Mucosa of rectum (tissue), 2 donors: ENCODE data around the gene FCER2.

Experiments
- H3K27ac ChIP-seq, 2 donors: one replicate each; pipeline ENCODE4 v1.7.0; 2013; ENCODE audit warnings: inconsistent platforms in 2 of 2, low read depth in 2 of 2, low read length in 2 of 2
- H3K27me3 ChIP-seq, 2 donors: one replicate each; pipeline ENCODE4 v1.7.0; 2013; ENCODE audit warnings: low read length in 2 of 2; ENCODE audit not compliant: control insufficient read depth in 2 of 2, insufficient read depth in 2 of 2
- H3K36me3 ChIP-seq, 2 donors: one replicate each; pipeline ENCODE4 v1.7.0; 2013; ENCODE audit warnings: low read length in 2 of 2; ENCODE audit not compliant: control insufficient read depth in 2 of 2, insufficient read depth in 2 of 2
- H3K4me1 ChIP-seq, 2 donors: one replicate each; pipeline ENCODE4 v1.7.0; 2013; ENCODE audit warnings: low read length in 2 of 2, mild to moderate bottlenecking in 1 of 2; ENCODE audit not compliant: control insufficient read depth in 2 of 2, insufficient read depth in 2 of 2
- H3K4me3 ChIP-seq, 2 donors: one replicate each; pipeline ENCODE4 v1.7.0; 2013; ENCODE audit warnings: low read length in 2 of 2
- H3K9ac ChIP-seq, 2 donors: one replicate each; pipeline ENCODE4 v1.7.0; 2013; ENCODE audit warnings: low read length in 2 of 2, low read depth in 1 of 2, mild to moderate bottlenecking in 1 of 2
- H3K9me3 ChIP-seq, 2 donors: one replicate each; pipeline ENCODE4 v1.7.0; 2013; ENCODE audit warnings: low read length in 2 of 2; ENCODE audit not compliant: control insufficient read depth in 2 of 2
- donor health status: healthy.
- donor health status: Normal muscosa, but diverticular disease.

The FCER2 gene

GRCh38 chr19:7676854-7677253, 25.1 kb downstream of the FCER2 start, which contains the start of gene MCEMP1:
Gene MCEMP1, plus strand, starts transcription at chr19:7677090. Its CDS starts 31 bp downstream, at chr19:7677121.
- no peak within 1 kb of the TSS for H3K4me3 ChIP-seq
- H3K4me1 ChIP-seq, result peaks cover 9 to 14% of the 10 kb centered on the region in 2 donors
- H3K9me3 ChIP-seq, result no peaks in the 10 kb centered on the region
- no peaks in the 10 kb centered on the region for H3K36me3 ChIP-seq
- peaks cover 6 to 13% of the 10 kb centered on the region in 2 donors for H3K27me3 ChIP-seq
- no peak within 1 kb of the TSS for H3K27ac ChIP-seq
- no peak within 1 kb of the TSS for H3K9ac ChIP-seq

- H3K27ac ChIP-seq, result no peak overlapping the region
- H3K27me3 ChIP-seq, result peaks cover 9 to 13% of the 10 kb centered on the region in 2 donors
- H3K36me3 ChIP-seq, result no peaks in the 10 kb centered on the region
- H3K4me3 ChIP-seq, result no peak overlapping the region
- H3K9ac ChIP-seq, result no peak overlapping the region
- peaks cover 8 to 11% of the 10 kb centered on the region in 2 donors for H3K4me1 ChIP-seq
- H3K9me3 ChIP-seq, result no peaks in the 10 kb centered on the region
These were observed 25.6 kb downstream of the FCER2 start for GRCh38 chr19:7676376-7676775.

- H3K36me3 ChIP-seq, result no peaks in the 10 kb centered on the region
- no peak overlapping the region for H3K9ac ChIP-seq
- H3K9me3 ChIP-seq, result no peaks in the 10 kb centered on the region
- H3K27me3 ChIP-seq, result peaks cover 16 to 22% of the 10 kb centered on the region in 2 donors
- H3K4me3 ChIP-seq, result no peak overlapping the region
- H3K27ac ChIP-seq, result no peak overlapping the region
- H3K4me1 ChIP-seq, result peaks cover 1 to 2% of the 10 kb centered on the region in 2 donors
These were observed 27.6 kb downstream of the FCER2 start for GRCh38 chr19:7674010-7675005.

GRCh38 chr19:7672522-7672921, 29.4 kb downstream of the FCER2 start:
- H3K27me3 ChIP-seq, result peaks cover 13 to 18% of the 10 kb centered on the region in 2 donors
- no peak overlapping the region for H3K4me3 ChIP-seq
- H3K9me3 ChIP-seq, result no peaks in the 10 kb centered on the region
- no peak overlapping the region for H3K27ac ChIP-seq
- H3K36me3 ChIP-seq, result no peaks in the 10 kb centered on the region
- no peak overlapping the region for H3K9ac ChIP-seq
- no peaks in the 10 kb centered on the region for H3K4me1 ChIP-seq

- no peak overlapping the region for H3K9ac ChIP-seq
- H3K36me3 ChIP-seq, result no peaks in the 10 kb centered on the region
- H3K27me3 ChIP-seq, result peaks cover 12 to 18% of the 10 kb centered on the region in 2 donors
- H3K9me3 ChIP-seq, result no peaks in the 10 kb centered on the region
- H3K4me1 ChIP-seq, result no peaks in the 10 kb centered on the region
- H3K27ac ChIP-seq, result no peak overlapping the region
- no peak overlapping the region for H3K4me3 ChIP-seq
These were observed 31.1 kb downstream of the FCER2 start for GRCh38 chr19:7670790-7671189.

GRCh38 chr19:7670150-7670783, 31.7 kb downstream of the FCER2 start:
- peaks cover 12 to 18% of the 10 kb centered on the region in 2 donors for H3K27me3 ChIP-seq
- no peak overlapping the region for H3K4me3 ChIP-seq

GRCh38 chr19:7669641-7670040, 32.3 kb downstream of the FCER2 start:
- Histone ChIP-seq H3K4me1 (no peaks in the 10 kb centered on the region), H3K9ac (no peak overlapping the region), H3K27ac (no peak overlapping the region), H3K27me3 (peaks cover 12 to 18% of the 10 kb centered on the region in 2 donors), H3K4me3 (no peak overlapping the region), H3K9me3 (no peaks in the 10 kb centered on the region), H3K36me3 (no peaks in the 10 kb centered on the region)

More at GRCh38 chr19:7670150-7670783, 31.7 kb downstream of the FCER2 start:
- Histone ChIP-seq H3K9ac (no peak overlapping the region), H3K4me1 (no peaks in the 10 kb centered on the region), H3K27ac (no peak overlapping the region), H3K9me3 (no peaks in the 10 kb centered on the region), H3K36me3 (no peaks in the 10 kb centered on the region)

GRCh38 chr19:7668842-7669241, 33.1 kb downstream of the FCER2 start, which contains the start of gene RETN:
Gene RETN, plus strand, starts transcription at chr19:7669049. Its CDS starts 278 bp downstream, at chr19:7669327.
- Histone ChIP-seq H3K9me3 (no peaks in the 10 kb centered on the region), H3K9ac (no peak within 1 kb of the TSS), H3K27me3 (peaks cover 12 to 18% of the 10 kb centered on the region in 2 donors), H3K4me1 (no peaks in the 10 kb centered on the region), H3K4me3 (no peak within 1 kb of the TSS), H3K36me3 (no peaks in the 10 kb centered on the region), H3K27ac (no peak within 1 kb of the TSS)

- Histone ChIP-seq H3K4me3 (no peak overlapping the region), H3K9ac (no peak overlapping the region), H3K27ac (no peak overlapping the region), H3K9me3 (no peaks in the 10 kb centered on the region), H3K4me1 (no peaks in the 10 kb centered on the region), H3K36me3 (no peaks in the 10 kb centered on the region), H3K27me3 (peaks cover 7 to 8% of the 10 kb centered on the region in 2 donors)
These were observed 36.9 kb downstream of the FCER2 start for GRCh38 chr19:7665076-7665475.

GRCh38 chr19:7663706-7664105, 38.2 kb downstream of the FCER2 start:
- H3K27me3 ChIP-seq, result peaks cover 0 to 3% of the 10 kb centered on the region in 2 donors
- H3K4me3 ChIP-seq, result no peak overlapping the region

More at GRCh38 chr19:7663706-7664105, 38.2 kb downstream of the FCER2 start:
- Histone ChIP-seq H3K9me3 (no peaks in the 10 kb centered on the region), H3K4me1 (no peaks in the 10 kb centered on the region), H3K36me3 (no peaks in the 10 kb centered on the region), H3K9ac (no peak overlapping the region), H3K27ac (no peak overlapping the region)
